HG03196 (cell line): ENCODE results near the gene SMKR1.
"Not testable (repeated sequence)": the region's sequence is repeated elsewhere in the genome, so short reads cannot be mapped to it uniquely, and the experiment has no call there.

Source experiments
- ATAC-seq: cut with Tn5 transposase; IDR thresholded peaks from one replicate; pipeline ENCODE4 v1.9.1; 2021; ENCODE audit not compliant: unreplicated experiment

Gene SMKR1

GRCh38 chr7:129481376-129481775 lies 21.0 kb upstream of the SMKR1 start:
- not testable (repeated sequence) for ATAC-seq

GRCh38 chr7:129482781-129483180 lies 19.6 kb upstream of the SMKR1 start:
- no peak for ATAC-seq

DNA sequence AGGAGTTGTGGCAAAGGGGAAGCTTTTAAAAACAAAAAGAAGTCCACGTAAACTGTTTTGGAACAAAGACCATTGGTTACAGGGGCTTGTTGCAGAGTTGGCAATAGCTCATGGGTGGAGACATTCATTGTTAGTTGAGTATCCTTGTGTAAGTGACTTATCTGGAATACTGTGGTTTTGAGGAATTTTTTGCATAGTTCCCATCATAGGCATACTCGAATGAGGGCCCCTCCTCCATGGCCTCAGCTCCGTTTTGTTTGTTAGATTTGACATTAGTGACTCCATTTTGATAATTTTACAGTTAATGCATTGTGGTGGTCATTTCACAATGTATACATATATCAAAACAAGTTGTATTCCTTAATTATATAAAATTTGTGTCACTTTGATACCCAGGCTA lies 12.8 kb upstream of the SMKR1 start:
- ATAC-seq = no peak

GRCh38 chr7:129492391-129492790 lies 9.9 kb upstream of the SMKR1 start:
- ATAC-seq = no peak

DNA sequence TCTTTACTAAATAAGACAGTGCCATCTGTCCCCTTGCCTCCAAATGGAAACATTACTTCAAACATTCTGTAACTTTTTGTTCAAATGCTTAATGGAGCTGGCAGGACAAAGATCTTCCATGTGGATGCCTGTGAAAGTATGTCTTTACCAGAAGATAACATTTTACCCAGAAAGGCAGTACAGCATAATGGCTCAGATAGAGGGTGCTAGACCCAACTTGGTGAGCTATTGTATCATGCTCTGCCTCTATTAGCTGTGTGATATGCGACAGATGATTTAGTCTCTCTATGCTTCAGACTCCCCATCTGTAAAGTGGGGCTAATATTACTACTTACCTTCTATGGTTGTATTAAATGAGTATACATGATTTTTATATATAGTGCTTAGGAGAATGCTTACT lies 8.8 kb upstream of the SMKR1 start:
- ATAC-seq = no peak

GRCh38 chr7:129494041-129494440 lies 8.3 kb upstream of the SMKR1 start:
- ATAC-seq = peak; percentile 57

- ATAC-seq = no peak
These were observed 6.3 kb upstream of the SMKR1 start for GRCh38 chr7:129495987-129496386.

DNA sequence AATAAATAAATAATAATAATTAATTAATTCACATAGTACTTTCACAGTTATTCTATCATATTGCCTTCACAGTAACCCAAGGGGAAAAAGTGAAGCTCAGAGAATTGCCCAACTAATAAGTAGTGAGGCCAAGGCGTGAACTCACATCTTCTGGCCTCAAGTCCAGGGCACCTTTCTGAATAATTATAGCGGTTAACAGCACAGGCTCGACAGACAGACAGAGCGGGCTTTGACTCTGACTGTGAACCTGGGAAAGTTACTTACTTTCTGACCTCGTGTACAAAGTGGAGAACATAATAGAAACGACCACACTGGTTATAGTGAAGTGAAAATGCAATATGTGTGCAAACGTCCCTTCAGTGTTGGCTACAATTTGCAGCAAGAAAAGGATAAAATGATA lies 5.7 kb upstream of the SMKR1 start:
- ATAC-seq = no peak

DNA sequence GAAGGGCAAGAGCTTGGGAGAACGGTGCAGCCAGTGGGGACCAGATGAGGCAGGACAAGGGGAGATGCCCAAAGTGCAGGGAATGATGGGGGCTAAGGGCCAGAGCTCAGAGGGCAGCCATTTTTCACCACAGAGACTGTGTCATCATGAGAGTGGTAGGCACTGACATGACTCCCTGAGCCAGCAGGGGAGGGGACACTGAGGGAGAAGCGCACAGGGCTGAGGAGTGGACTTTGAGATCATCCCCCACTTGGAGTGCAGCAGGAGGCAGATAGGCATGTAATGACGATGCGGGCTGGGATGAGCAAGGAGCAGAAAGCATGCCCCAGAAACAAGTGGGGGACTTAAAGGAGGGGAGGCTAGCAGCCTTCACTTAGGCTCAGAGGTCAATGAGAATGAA lies 5.2 kb upstream of the SMKR1 start:
- ATAC-seq = no peak

GRCh38 chr7:129498021-129498420 lies 4.3 kb upstream of the SMKR1 start:
- no peak for ATAC-seq

- peak; percentile 34 for ATAC-seq
These were observed 2.3 kb upstream of the SMKR1 start for GRCh38 chr7:129499999-129500398.

DNA sequence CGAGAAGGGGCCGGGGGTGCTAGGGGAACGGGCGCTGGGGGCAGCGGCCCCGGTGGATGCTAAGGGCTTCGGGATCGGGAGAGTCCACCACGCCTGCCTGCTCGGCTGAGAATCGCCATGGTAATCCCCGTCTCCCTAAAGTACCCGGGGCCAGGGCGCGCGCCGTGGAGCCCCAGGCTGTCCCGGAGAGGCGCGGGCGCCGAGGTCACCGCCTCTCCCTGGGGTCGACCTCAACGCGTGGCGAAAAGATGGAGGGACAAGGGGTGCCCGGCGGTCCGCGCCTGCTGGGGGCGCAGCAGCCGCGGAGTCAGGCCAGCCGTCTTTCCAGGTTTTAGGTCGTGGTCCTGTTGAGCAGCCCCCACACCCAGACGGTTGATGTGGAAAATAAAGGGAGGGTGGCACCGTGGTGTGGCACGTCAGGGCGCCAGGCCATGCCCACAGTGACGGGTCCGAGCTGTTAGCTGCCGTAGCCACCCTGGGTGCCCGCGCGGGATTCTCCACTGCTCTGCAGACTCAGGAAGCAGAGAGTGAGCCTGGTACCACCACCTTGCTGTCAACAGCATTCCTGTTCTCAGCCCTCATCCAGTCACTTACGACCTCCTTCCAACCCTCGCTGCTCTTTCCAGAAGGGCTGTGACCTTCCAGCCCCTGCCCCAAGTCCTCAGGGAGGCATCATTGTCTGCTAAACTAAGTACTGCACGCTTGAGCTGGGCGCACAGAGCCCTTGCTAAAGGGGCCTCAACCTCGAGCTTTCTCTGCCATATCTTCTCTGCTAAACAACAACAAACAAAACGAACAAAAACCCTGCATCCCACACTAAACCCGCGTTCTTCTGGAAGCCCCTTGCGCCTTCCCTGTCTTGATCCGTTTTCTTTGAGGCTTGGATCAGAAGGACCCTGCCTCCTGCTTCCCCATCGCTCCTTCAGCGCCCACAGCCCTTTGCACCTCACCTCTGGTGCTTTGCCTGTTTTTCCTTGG lies 666 bp downstream of the SMKR1 start:
- ATAC-seq = no peak

DNA sequence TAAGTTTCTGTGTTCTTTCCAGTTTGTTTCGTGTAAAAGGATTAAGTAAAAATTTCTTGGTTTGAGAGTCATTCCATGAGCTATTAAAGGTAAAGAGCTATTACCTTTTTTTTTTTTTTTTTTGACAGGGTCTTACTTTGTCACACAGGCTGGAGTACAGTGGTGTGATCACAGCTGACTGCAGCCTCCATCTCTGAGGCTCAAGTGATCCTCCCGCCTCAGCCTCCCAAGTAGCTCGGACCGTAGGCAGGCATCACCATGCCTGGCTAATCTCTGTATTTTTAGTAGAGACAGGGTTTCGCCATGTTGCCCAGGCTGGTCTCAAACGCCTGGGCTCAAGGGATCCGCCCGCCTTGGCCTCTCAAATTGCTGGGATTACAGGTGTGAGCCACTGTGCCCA lies 1.4 kb downstream of the SMKR1 start:
- ATAC-seq = no peak

DNA sequence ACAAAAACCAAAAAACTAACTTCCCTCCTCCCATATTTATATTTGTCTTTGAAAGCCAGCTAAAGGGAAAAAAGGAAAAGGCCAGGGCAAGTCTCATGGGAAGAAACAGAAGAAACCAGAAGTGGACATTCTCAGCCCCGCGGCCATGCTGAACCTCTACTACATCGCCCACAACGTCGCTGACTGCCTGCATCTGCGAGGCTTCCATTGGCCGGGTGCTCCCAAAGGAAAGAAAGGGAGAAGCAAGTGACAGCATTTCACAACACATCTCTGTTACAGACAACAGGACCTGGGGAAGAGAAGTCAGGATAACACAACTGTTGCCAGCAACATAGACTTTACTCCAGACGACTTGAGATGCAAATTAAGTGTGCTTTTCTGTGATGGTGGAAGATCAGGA lies 9.9 kb downstream of the SMKR1 start:
- no peak for ATAC-seq

- ATAC-seq = no peak
These were observed 11.2 kb downstream of the SMKR1 start for GRCh38 chr7:129513546-129513945.

- ATAC-seq = no peak
These were observed 12.4 kb downstream of the SMKR1 start for GRCh38 chr7:129514683-129515082.

GRCh38 chr7:129515381-129515780 lies 13.1 kb downstream of the SMKR1 start:
- ATAC-seq = no peak

DNA sequence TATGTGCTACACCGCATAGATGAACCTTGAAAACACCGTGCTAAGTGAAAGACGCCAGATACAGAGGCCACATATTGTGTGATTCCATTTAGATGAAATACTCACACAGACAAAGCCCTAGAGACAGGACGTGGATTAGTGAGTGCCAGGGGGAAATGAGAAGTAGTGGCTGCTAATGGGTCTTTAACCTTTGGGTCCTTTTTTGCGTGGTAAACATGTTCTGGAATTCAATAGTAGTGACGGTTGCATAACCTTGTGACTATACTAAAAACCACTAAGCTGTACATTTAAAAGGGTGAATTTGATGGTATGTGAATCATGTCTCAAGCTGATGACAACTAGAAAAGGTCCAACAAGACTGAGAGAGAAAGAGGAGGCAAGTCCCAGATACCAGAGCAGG lies 15.6 kb downstream of the SMKR1 start:
- ATAC-seq = no peak

DNA sequence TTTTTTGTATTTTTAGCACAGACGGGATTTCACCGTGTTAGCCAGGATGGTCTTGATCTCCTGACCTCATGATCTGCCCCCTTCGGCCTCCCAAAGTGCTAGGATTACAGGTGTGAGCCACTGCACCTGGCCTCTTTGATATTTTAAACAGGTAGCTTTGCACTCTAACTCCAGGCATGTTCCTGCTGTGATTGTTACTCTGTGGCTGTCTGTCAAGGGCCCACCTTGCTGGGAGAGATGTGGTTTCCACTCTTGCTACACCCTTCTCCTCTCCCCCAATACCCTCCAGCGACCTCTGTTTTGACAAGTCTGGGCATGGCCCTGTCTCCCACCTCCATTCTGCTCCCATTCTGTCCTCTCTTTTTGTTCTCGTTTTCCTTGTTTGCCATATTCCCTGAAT lies 17.1 kb downstream of the SMKR1 start:
- ATAC-seq = no peak

DNA sequence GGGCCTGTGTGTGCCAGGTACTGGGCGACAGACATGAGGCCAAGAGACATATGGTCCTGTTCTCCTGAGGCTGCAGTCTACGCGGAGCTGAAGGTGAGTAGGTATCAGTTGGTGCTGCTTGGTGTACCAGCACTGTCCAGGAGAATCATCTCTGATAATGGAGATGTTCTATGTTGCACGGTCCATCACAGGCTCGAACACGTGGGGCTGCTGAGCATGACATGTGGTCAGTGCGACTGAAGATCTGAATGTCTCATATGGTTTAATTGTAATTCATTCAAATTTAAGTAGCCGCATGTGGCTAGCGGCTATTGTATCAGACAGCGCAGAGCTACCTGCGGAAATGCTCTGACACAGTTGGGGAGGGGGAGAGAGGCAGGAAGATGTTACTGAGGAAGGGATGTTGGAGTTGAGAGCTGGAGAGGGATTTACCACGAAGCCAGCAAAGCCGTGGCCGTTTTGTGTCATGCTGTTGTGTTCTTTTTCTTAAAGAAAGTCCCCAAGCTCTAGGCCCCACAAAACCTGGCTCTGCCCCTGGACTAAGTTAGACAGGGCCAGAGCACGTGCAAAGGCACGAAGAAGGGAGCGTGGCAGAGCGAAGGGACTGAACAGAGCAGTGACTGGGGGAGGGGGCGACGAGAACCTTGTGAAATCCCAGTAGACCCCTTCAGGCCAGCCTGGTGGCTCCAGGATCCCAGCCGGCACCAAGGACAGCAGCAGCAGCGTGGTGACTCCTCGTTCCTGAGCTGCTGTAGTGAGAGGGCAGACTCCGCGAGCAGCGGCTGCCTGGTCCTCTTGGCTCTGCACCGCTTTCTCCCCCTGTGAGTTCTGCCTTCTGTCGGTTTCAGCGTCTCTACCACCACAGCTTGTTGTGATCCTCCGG lies 20.0 kb downstream of the SMKR1 start:
- no peak for ATAC-seq

- no peak for ATAC-seq
These were observed 20.6 kb downstream of the SMKR1 start for GRCh38 chr7:129522971-129523340.

DNA sequence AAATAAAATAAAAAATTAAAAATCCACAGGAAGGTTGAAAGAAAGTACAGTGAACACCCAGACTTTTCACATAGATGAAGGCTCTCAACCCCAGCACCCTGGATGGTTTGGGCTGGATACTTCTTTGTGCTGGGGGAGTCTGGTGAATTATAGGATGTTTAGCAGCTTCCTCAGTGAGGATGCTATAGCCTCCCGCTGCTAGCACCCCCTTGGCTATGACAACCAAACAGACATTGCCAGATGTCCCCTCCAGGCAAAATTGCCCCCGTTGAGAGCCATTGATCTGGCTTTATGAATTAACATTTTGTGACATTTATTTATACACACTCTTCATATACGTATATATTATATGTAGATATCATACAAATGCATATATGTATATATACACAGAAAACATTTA lies 21.6 kb downstream of the SMKR1 start:
- ATAC-seq = no peak
